CD14-positive monocyte (primary cell): ENCODE data around the gene MPPED1. TPM values are rescaled to one million over a fixed set of nuclear protein-coding genes. Genes with fewer than 3 reads are reported as not detected.

Experiments
- DNase-seq, 3 donors: peaks; one replicate each; pipeline ENCODE4 v3.0.0-alpha.2; 2011 to 2022
- H2AFZ ChIP-seq: 2 replicates; pipeline ENCODE4 v1.6.0; 2012; ENCODE audit warnings: mild to moderate bottlenecking, low read depth, low read length, inconsistent platforms; ENCODE audit not compliant: insufficient read depth, poor library complexity, severe bottlenecking
- H3K27ac ChIP-seq, 2 donors: 1 replicate in 1 of 2; 2 replicates in 1 of 2; pipeline ENCODE4 v1.5.1; 2012 to 2013; ENCODE audit warnings: low read length in 2 of 2, control low read depth in 1 of 2, inconsistent platforms in 1 of 2, low read depth in 1 of 2, mild to moderate bottlenecking in 1 of 2
- H3K27me3 ChIP-seq, 2 donors: one replicate each; pipeline versions ENCODE4 v1.6.0 to v1.6.1; 2011 to 2013; ENCODE audit warnings: low read length in 2 of 2; ENCODE audit not compliant: control insufficient read depth in 2 of 2, insufficient read depth in 2 of 2
- H3K36me3 ChIP-seq, 2 donors: replicated peaks in 1 of 2; 1 replicate in 1 of 2; 2 replicates in 1 of 2; pipeline versions ENCODE4 v1.5.1 to v1.6.1; 2012 to 2013; ENCODE audit warnings: low read length in 2 of 2, control low read depth in 1 of 2, inconsistent platforms in 1 of 2, mild to moderate bottlenecking in 1 of 2; ENCODE audit not compliant: insufficient read depth in 2 of 2, control insufficient read depth in 1 of 2
- H3K4me1 ChIP-seq, 2 donors: 1 replicate in 1 of 2; 2 replicates in 1 of 2; pipeline versions ENCODE4 v1.5.1 to v1.6.1; 2012 to 2013; ENCODE audit warnings: low read length in 2 of 2, control low read depth in 1 of 2, inconsistent platforms in 1 of 2, mild to moderate bottlenecking in 1 of 2, moderate library complexity in 1 of 2; ENCODE audit not compliant: insufficient read depth in 2 of 2, control insufficient read depth in 1 of 2
- H3K4me2 ChIP-seq: replicated peaks from 2 replicates; pipeline ENCODE3; 2012; ENCODE audit warnings: low read length, moderate library complexity, mild to moderate bottlenecking; ENCODE audit not compliant: poor library complexity, severe bottlenecking; ENCODE audit errors: extremely low read depth
- H3K4me3 ChIP-seq, 3 experiments: fragments of 200-600 bp in 1 of 3; sonication (generic) in 1 of 3; replicated peaks in 1 of 3; 1 replicate in 2 of 3; 2 replicates in 1 of 3; pipeline ENCODE4 v1.5.1; 2011 to 2013; ENCODE audit warnings: low read length in 3 of 3, mild to moderate bottlenecking in 3 of 3, control low read depth in 2 of 3, low read depth in 2 of 3, inconsistent platforms in 1 of 3, moderate library complexity in 1 of 3
- H3K79me2 ChIP-seq: 2 replicates; pipeline ENCODE4 v1.6.0; 2012; ENCODE audit warnings: mild to moderate bottlenecking, control low read depth, inconsistent platforms, low read length, moderate library complexity; ENCODE audit not compliant: insufficient read depth
- H3K9ac ChIP-seq: 2 replicates; pipeline ENCODE4 v1.6.0; 2017; ENCODE audit warnings: low read length, mild to moderate bottlenecking; ENCODE audit not compliant: insufficient read depth, poor library complexity, severe bottlenecking
- H3K9me3 ChIP-seq, 2 donors: replicated peaks in 1 of 2; 1 replicate in 1 of 2; 2 replicates in 1 of 2; pipeline versions ENCODE4 v1.5.1 to v1.6.1; 2012 to 2013; ENCODE audit warnings: low read length in 2 of 2, control low read depth in 1 of 2; ENCODE audit not compliant: control insufficient read depth in 1 of 2, insufficient read depth in 1 of 2
- H4K20me1 ChIP-seq: 2 replicates; pipeline ENCODE4 v1.6.0; 2012; ENCODE audit warnings: mild to moderate bottlenecking, low read length, control low read depth, moderate library complexity; ENCODE audit not compliant: insufficient read depth
- H3K27ac Mint-ChIP-seq, 7 donors: one replicate each; pipeline ENCODE4 v1.8.0; 2020; ENCODE audit warnings: mild to moderate bottlenecking in 7 of 7, mixed read lengths in 7 of 7, moderate library complexity in 6 of 7, inconsistent platforms in 2 of 7
- H3K27me3 Mint-ChIP-seq, 3 donors: one replicate each; pipeline ENCODE4 v1.8.0; 2021 to 2022; ENCODE audit warnings: low read depth in 3 of 3, mild to moderate bottlenecking in 3 of 3, mixed read lengths in 3 of 3, moderate library complexity in 3 of 3, inconsistent platforms in 1 of 3
- H3K36me3 Mint-ChIP-seq, 2 donors: one replicate each; pipeline ENCODE4 v1.8.0; 2020; ENCODE audit warnings: mixed read lengths in 2 of 2, inconsistent platforms in 1 of 2, mild to moderate bottlenecking in 1 of 2
- H3K4me1 Mint-ChIP-seq: one replicate; pipeline ENCODE4 v1.8.0; 2020; ENCODE audit warnings: mild to moderate bottlenecking, mixed read lengths
- H3K4me3 Mint-ChIP-seq, 2 donors: one replicate each; pipeline ENCODE4 v1.8.0; 2020; ENCODE audit warnings: mild to moderate bottlenecking in 2 of 2, mixed read lengths in 2 of 2, moderate library complexity in 1 of 2
- H3K9me3 Mint-ChIP-seq, 7 donors: one replicate each; pipeline ENCODE4 v1.8.0; 2020 to 2022; ENCODE audit warnings: mixed read lengths in 7 of 7, mild to moderate bottlenecking in 6 of 7, moderate library complexity in 6 of 7, inconsistent platforms in 2 of 7
- CTCF ChIP-seq: fragments of 200-600 bp; IDR thresholded peaks from one replicate; pipeline ENCODE4 v1.8.0; 2022; ENCODE audit warnings: antibody characterized with exemption, mild to moderate bottlenecking
- WGBS: methylation state at CpG from one replicate; pipeline ENCODE4 v1.1.5; 2013; ENCODE audit warnings: missing lambda C conversion rate; ENCODE audit not compliant: insufficient coverage; 5-methylcytosine and 5-hydroxymethylcytosine counted together
- intact Hi-C, 2 donors: fragments of 100-400 bp; cut with micrococcal nuclease; formaldehyde crosslinking; loops; one replicate each; pipeline versions ENCODE4 v1.15.0 to v1.15.1; 2023
- polyA plus RNA-seq, 3 donors: library from polyadenylated mRNA; depleted of rRNA in 1 of 3; unstranded in 2 of 3; stranded (reverse) in 1 of 3; fragments of 300-500 nt in 2 of 3; fragments of >200 nt in 1 of 3; fragmentation: Illumina TruSeq in 2 of 3; gene quantifications; 1 replicate in 2 of 3; 2 replicates in 1 of 3; pipeline ENCODE4 v1.2.3, GENCODE V29; 2012 to 2021

Gene MPPED1
- polyA plus RNA-seq, 3 donors = not detected

GRCh38 chr22:43504666-43505261, 93.0 kb downstream of the MPPED1 start:
- H3K27ac ChIP-seq = no peak overlapping the region
- H3K9me3 ChIP-seq = no peaks in the 10 kb centered on the region
- H3K27me3 ChIP-seq = no peaks in the 10 kb centered on the region
- no peak for TF ChIP-seq CTCF
- Mint-ChIP-seq H3K9me3 (peaks cover 0 to 1% (median 0%) of the 10 kb centered on the region in 7 donors), H3K4me3 (no peak overlapping the region), H3K4me1 (no peaks in the 10 kb centered on the region), H3K27me3 (peaks cover 0 to 6% (median 3%) of the 10 kb centered on the region in 3 donors), H3K27ac (no peak overlapping the region), H3K36me3 (no peaks in the 10 kb centered on the region)
- H4K20me1 ChIP-seq = no peaks in the 10 kb centered on the region
- H3K4me2 ChIP-seq = no peak overlapping the region
- H3K79me2 ChIP-seq = no peaks in the 10 kb centered on the region
- H3K4me3 ChIP-seq = no peak overlapping the region
- H3K4me1 ChIP-seq = no peaks in the 10 kb centered on the region
- 96% methylated on average over 4 of the region's 7 CpGs for WGBS
- H3K36me3 ChIP-seq = no peaks in the 10 kb centered on the region
- no peak overlapping the region for H2AFZ ChIP-seq
- DNase-seq = no peak
- intact Hi-C loops = no loop called here
- H3K9ac ChIP-seq = no peak overlapping the region

DNA sequence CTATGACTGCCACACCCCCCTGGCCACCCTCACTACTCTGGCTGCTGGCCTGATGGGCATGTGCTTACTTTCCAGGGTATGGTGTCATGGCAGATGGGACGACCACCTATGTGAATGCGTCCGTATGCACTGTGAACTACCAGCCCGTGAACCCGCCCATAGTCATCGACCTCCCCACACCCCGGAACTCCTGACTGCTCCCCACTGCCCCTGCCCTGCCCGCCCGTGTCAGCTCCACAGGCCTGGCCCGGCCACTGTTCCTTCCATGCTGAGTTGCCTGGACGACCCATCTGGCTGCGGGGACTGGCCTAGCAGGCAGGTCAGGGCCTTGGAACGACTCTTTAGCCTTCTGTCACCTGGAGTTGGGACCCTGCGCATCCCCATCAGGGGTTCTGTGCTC, 93.6 kb downstream of the MPPED1 start:
- Histone ChIP-seq H3K36me3 (no peaks in the 10 kb centered on the region), H3K27ac (no peak overlapping the region), H3K79me2 (no peaks in the 10 kb centered on the region), H3K4me3 (no peak overlapping the region), H3K4me1 (no peaks in the 10 kb centered on the region), H3K9ac (no peak overlapping the region), H3K9me3 (no peaks in the 10 kb centered on the region), H3K4me2 (no peak overlapping the region), H3K27me3 (no peaks in the 10 kb centered on the region), H4K20me1 (no peaks in the 10 kb centered on the region), H2AFZ (no peak overlapping the region)
- Mint-ChIP-seq H3K36me3 (no peaks in the 10 kb centered on the region), H3K4me1 (no peaks in the 10 kb centered on the region), H3K27me3 (peaks cover 0 to 5% (median 4%) of the 10 kb centered on the region in 3 donors), H3K27ac (no peak overlapping the region), H3K4me3 (no peak overlapping the region), H3K9me3 (peaks cover 0 to 3% (median 0%) of the 10 kb centered on the region in 7 donors)
- 96% methylated on average over 14 of the region's 14 CpGs for WGBS
- no peak for TF ChIP-seq CTCF
- intact Hi-C loops = no loop called here
- no peak for DNase-seq
